WTC11 (cell line): ENCODE measurements around the gene KDM4B.

Experiments
- CTCF ChIP-seq: fragments of 200-600 bp; IDR thresholded peaks from 2 replicates; pipeline ENCODE4 v1.8.0; 2022; ENCODE audit warnings: antibody characterized with exemption
- ELF4 ChIP-seq: sonication (generic); formaldehyde crosslinking; IDR thresholded peaks from 2 replicates; pipeline ENCODE4 v1.8.1; 2022; ENCODE audit warnings: low read depth, mild to moderate bottlenecking, moderate library complexity, missing genetic modification reagents
- MAX ChIP-seq: sonication (generic); formaldehyde crosslinking; IDR thresholded peaks from 2 replicates; pipeline ENCODE4 v1.8.0; 2022; ENCODE audit warnings: mild to moderate bottlenecking, missing genetic modification reagents
- NFATC4 ChIP-seq: fragments of 250-450 bp; sonication (Bioruptor Pico); IDR thresholded peaks from 2 replicates; pipeline ENCODE4 v1.9.0; 2021; ENCODE audit warnings: mild to moderate bottlenecking

GRCh38 chr19:5048727-5049553, 80.0 kb downstream of the KDM4B start:
- no peak for TF ChIP-seq MAX (CRISPR knock-in tag)
- TF ChIP-seq CTCF: no peak
- TF ChIP-seq ELF4 (CRISPR knock-in tag): no peak
- TF ChIP-seq NFATC4 (CRISPR knock-in tag): no peak
